GM12891 (cell line): ENCODE measurements around the gene ARRB1.

Experiments used
- DNase-seq: peaks from one replicate; pipeline ENCODE4 v3.0.0; 2011; ENCODE audit warnings: low spot score; ENCODE audit not compliant: insufficient read length
- FAIRE-seq: peaks from 2 replicates; lab custom pipeline; 2011; peaks lifted over from hg19 to GRCh38; lab: Jason Lieb, UNC
- PAX5 ChIP-seq: IDR thresholded peaks from 2 replicates; pipeline ENCODE4 v1.6.1; 2011; ENCODE audit warnings: low read length, moderate library complexity, mild to moderate bottlenecking; ENCODE audit not compliant: insufficient read depth, severe bottlenecking
- POLR2A ChIP-seq: IDR thresholded peaks from 2 replicates; pipeline ENCODE4 v1.6.1; 2011; ENCODE audit warnings: low read depth, low read length, control low read depth
- POLR2AphosphoS5 ChIP-seq: IDR thresholded peaks from 2 replicates; pipeline ENCODE4 v1.6.1; 2011; ENCODE audit warnings: low read depth, low read length, control low read depth
- POU2F2 ChIP-seq: IDR thresholded peaks from 2 replicates; pipeline ENCODE4 v1.6.1; 2011; ENCODE audit warnings: low read depth, mild to moderate bottlenecking, control low read depth, low read length, moderate library complexity
- SPI1 ChIP-seq: IDR thresholded peaks from 2 replicates; pipeline ENCODE4 v1.6.1; 2011; ENCODE audit warnings: low read depth, low read length, control low read depth
- TAF1 ChIP-seq: IDR thresholded peaks from 2 replicates; pipeline ENCODE4 v1.6.1; 2011; ENCODE audit warnings: low read depth, low read length, control low read depth

The ARRB1 gene

GRCh38 chr11:75289511-75289760 is 62.0 kb downstream of the ARRB1 start:
- TF ChIP-seq POLR2A (no peak), PAX5 (no peak), POU2F2 (no peak), TAF1 (no peak), POLR2AphosphoS5 (no peak), SPI1 (no peak)
- FAIRE-seq (no peak), DNase-seq (no peak)

GRCh38 chr11:75287579-75287978 is 63.9 kb downstream of the ARRB1 start:
- FAIRE-seq (no peak), DNase-seq (no peak)
- no peak for TF ChIP-seq POLR2AphosphoS5
- TF ChIP-seq SPI1, result no peak
- TF ChIP-seq TAF1, result no peak
- TF ChIP-seq PAX5, result no peak
- TF ChIP-seq POU2F2, result no peak
- TF ChIP-seq POLR2A, result no peak

- DNase-seq (no peak), FAIRE-seq (no peak)
- TF ChIP-seq PAX5 (no peak), POLR2AphosphoS5 (no peak), SPI1 (no peak), POLR2A (no peak), TAF1 (no peak), POU2F2 (no peak)
Measured at GRCh38 chr11:75286826-75287465, 64.5 kb downstream of the ARRB1 start.

GRCh38 chr11:75285776-75286360 is 65.6 kb downstream of the ARRB1 start:
- DNase-seq, result no peak
- no peak for FAIRE-seq
- TF ChIP-seq POU2F2 (no peak), TAF1 (no peak), SPI1 (no peak), POLR2AphosphoS5 (no peak), POLR2A (no peak)

- FAIRE-seq, result no peak
- no peak for TF ChIP-seq POLR2AphosphoS5
- TF ChIP-seq PAX5, result no peak
- TF ChIP-seq POU2F2, result no peak
- TF ChIP-seq POLR2A, result no peak
- TF ChIP-seq SPI1, result no peak
- no peak for TF ChIP-seq TAF1
Measured at GRCh38 chr11:75283391-75283931, 68.0 kb downstream of the ARRB1 start.

GRCh38 chr11:75281469-75282095 is 69.9 kb downstream of the ARRB1 start:
- TF ChIP-seq PAX5 (no peak), POLR2AphosphoS5 (no peak), POU2F2 (no peak), POLR2A (no peak), TAF1 (no peak), SPI1 (no peak)
- no peak for FAIRE-seq
- DNase-seq, result no peak

More at GRCh38 chr11:75283391-75283931, 68.0 kb downstream of the ARRB1 start:
- DNase-seq, result no peak

GRCh38 chr11:75280770-75281468 is 70.5 kb downstream of the ARRB1 start:
- FAIRE-seq (no peak), DNase-seq (no peak)
- TF ChIP-seq SPI1, result no peak
- no peak for TF ChIP-seq PAX5
- no peak for TF ChIP-seq POLR2AphosphoS5
- no peak for TF ChIP-seq POLR2A
- no peak for TF ChIP-seq POU2F2
- no peak for TF ChIP-seq TAF1

- TF ChIP-seq PAX5 (no peak), POU2F2 (peak; percentile 95)
- DNase-seq (peak; percentile 84), FAIRE-seq (peak; percentile 95)
Measured at GRCh38 chr11:75280227-75280701, 71.2 kb downstream of the ARRB1 start.

- no peak for FAIRE-seq
- no peak for DNase-seq
- TF ChIP-seq SPI1 (no peak), PAX5 (no peak), POLR2AphosphoS5 (no peak), POU2F2 (no peak), POLR2A (no peak), TAF1 (no peak)
Measured at GRCh38 chr11:75279273-75279672, 72.2 kb downstream of the ARRB1 start.
